Right lobe of liver (tissue), 6 donors: ENCODE measurements around the gene PANK1. TPM values are rescaled to one million over a fixed set of nuclear protein-coding genes. Genes with fewer than 3 reads are reported as not detected.
A peak's percentile ranks its signal among the peaks of the same experiment; 100 is the strongest.

Experiments used
- ATAC-seq, 4 donors: fragments of 200-7000 bp; cut with Tn5 transposase; one replicate each; pipeline ENCODE4 v1.9.1; 2020; ENCODE audit warnings: mild to moderate bottlenecking in 4 of 4, moderate library complexity in 4 of 4
- DNase-seq, 3 donors: peaks; one replicate each; pipeline ENCODE4 v3.0.0-alpha.2; 2020
- H3K27ac ChIP-seq, 3 donors: fragments of 200-600 bp; one replicate each; pipeline ENCODE4 v1.8.0; 2022
- H3K27me3 ChIP-seq, 2 donors: fragments of 200-600 bp; one replicate each; pipeline ENCODE4 v1.8.0; 2022
- H3K36me3 ChIP-seq, 4 donors: fragments of 200-600 bp; sonication (generic) in 1 of 4; one replicate each; pipeline versions ENCODE4 v1.5.1 to v1.8.0; 2017 to 2022; ENCODE audit warnings: control low read depth in 1 of 4
- H3K4me1 ChIP-seq, 4 donors: fragments of 200-600 bp; sonication (generic) in 1 of 4; one replicate each; pipeline versions ENCODE4 v1.5.1 to v1.8.0; 2017 to 2022; ENCODE audit warnings: control low read depth in 1 of 4
- H3K4me3 ChIP-seq, 3 donors: fragments of 200-600 bp; one replicate each; pipeline ENCODE4 v1.8.0; 2022
- H3K9me3 ChIP-seq, 4 donors: fragments of 200-600 bp; sonication (generic) in 1 of 4; one replicate each; pipeline versions ENCODE4 v1.5.1 to v1.8.0; 2017 to 2022; ENCODE audit warnings: control low read depth in 1 of 4
- POLR2A ChIP-seq: fragments of 450-650 bp; IDR thresholded peaks from one replicate; pipeline ENCODE4 v1.6.1; 2017; ENCODE audit warnings: antibody characterized with exemption, mild to moderate bottlenecking
- WGBS: methylation state at CpG from one replicate; pipeline ENCODE4 v1.1.6; 2018; ENCODE audit warnings: low coverage, low lambda C conversion rate; ENCODE audit not compliant: insufficient coverage; ENCODE audit errors: missing lambda C conversion rate; 5-methylcytosine and 5-hydroxymethylcytosine counted together
- intact Hi-C, 2 donors: fragments of 100-400 bp; cut with DNase I; formaldehyde crosslinking; loops; one replicate each; pipeline versions ENCODE4 v1.11.2 to v1.14.1; 2022
- total RNA-seq, 6 experiments: library from RNA; depleted of rRNA in 2 of 6; stranded (reverse); fragments of >200 nt in 2 of 6; fragmentation: NEBNext Ultra II Directional in 3 of 6; extraction: Animal tissue kit (Norgen Biotek cat#: 25700) in 3 of 6; gene quantifications; one replicate each; pipeline versions ENCODE4 v1.1.0 to v1.2.4, GENCODE V29; 2016 to 2023
- TF ChIP-seq, protein P1 (sequence below), 4 donors: fragments of 200-600 bp in 3 of 4; fragments of 450-650 bp in 1 of 4; IDR thresholded peaks; one replicate each; pipeline versions ENCODE4 v1.5.1 to v1.8.0; 2016 to 2022; ENCODE audit warnings: antibody characterized with exemption in 4 of 4, mild to moderate bottlenecking in 2 of 4
- donor health status: DM: no; HTN: yes; CAD: no.
- donor health status: DM: no; HTN: no; CAD: no.
- donor health status: DM: no; HTN: no; CAD: no.
- donor health status: DM: no; HTN: yes; CAD: no.
- donor health status: DM: no; HTN: yes; CAD: no.

The PANK1 gene
- total RNA-seq, 6 experiments from 2014 or later: 13.3 to 71.0 (median 48.6) TPM

- intact Hi-C loops: no loop called here
- Histone ChIP-seq H3K9me3 (no peaks in the 10 kb centered on the region), H3K4me1 (peaks cover 0 to 14% (median 2%) of the 10 kb centered on the region in 4 donors), H3K27ac (no peak overlapping the region), H3K27me3 (no peaks in the 10 kb centered on the region), H3K36me3 (peaks cover 0 to 15% (median 0%) of the 10 kb centered on the region in 4 donors), H3K4me3 (no peak overlapping the region)
- WGBS: 89% methylated on average over 3 of the region's 3 CpGs
- ATAC-seq (no peak), DNase-seq (no peak)
- TF ChIP-seq, protein P1, sequence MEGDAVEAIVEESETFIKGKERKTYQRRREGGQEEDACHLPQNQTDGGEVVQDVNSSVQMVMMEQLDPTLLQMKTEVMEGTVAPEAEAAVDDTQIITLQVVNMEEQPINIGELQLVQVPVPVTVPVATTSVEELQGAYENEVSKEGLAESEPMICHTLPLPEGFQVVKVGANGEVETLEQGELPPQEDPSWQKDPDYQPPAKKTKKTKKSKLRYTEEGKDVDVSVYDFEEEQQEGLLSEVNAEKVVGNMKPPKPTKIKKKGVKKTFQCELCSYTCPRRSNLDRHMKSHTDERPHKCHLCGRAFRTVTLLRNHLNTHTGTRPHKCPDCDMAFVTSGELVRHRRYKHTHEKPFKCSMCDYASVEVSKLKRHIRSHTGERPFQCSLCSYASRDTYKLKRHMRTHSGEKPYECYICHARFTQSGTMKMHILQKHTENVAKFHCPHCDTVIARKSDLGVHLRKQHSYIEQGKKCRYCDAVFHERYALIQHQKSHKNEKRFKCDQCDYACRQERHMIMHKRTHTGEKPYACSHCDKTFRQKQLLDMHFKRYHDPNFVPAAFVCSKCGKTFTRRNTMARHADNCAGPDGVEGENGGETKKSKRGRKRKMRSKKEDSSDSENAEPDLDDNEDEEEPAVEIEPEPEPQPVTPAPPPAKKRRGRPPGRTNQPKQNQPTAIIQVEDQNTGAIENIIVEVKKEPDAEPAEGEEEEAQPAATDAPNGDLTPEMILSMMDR (IDR thresholded peaks at IDR 0.05): no peak
- TF ChIP-seq POLR2A: no peak
These were observed 29.9 kb downstream of the PANK1 start for GRCh38 chr10:89615112-89615511.

GRCh38 chr10:89613582-89613981 lies 31.5 kb downstream of the PANK1 start:
- H3K4me1 ChIP-seq: peaks cover 0 to 14% (median 2%) of the 10 kb centered on the region in 4 donors
- ATAC-seq (peak; percentile 75 to 90 (median 80)), DNase-seq (no peak)
- no peak for TF ChIP-seq POLR2A
- peaks cover 0 to 25% (median 0%) of the 10 kb centered on the region in 4 donors for H3K36me3 ChIP-seq
- no peaks in the 10 kb centered on the region for H3K9me3 ChIP-seq
- H3K27me3 ChIP-seq: no peaks in the 10 kb centered on the region
- H3K4me3 ChIP-seq: no peak overlapping the region
- 24% methylated on average over 3 of the region's 3 CpGs for whole genome bisulfite sequencing
- peak overlapping the region in 1 of 3 donors; percentile 35 for H3K27ac ChIP-seq
- intact Hi-C loops: no loop called here

- ATAC-seq: no peak
- intact Hi-C loops: no loop called here
- WGBS: 95% methylated on average over 4 of the region's 4 CpGs
These were observed 33.8 kb downstream of the PANK1 start for GRCh38 chr10:89611282-89611681.

GRCh38 chr10:89609833-89610346 lies 35.2 kb downstream of the PANK1 start:
- H3K36me3 ChIP-seq: peaks cover 0 to 31% (median 0%) of the 10 kb centered on the region in 4 donors
- H3K27me3 ChIP-seq: no peaks in the 10 kb centered on the region
- peaks cover 0 to 14% (median 2%) of the 10 kb centered on the region in 4 donors for H3K4me1 ChIP-seq
- H3K4me3 ChIP-seq: no peak overlapping the region
- intact Hi-C loops: no loop called here
- no peak for TF ChIP-seq POLR2A
- TF ChIP-seq, protein P1 (IDR thresholded peaks at IDR 0.05): no peak
- ATAC-seq: peak in 2 of 4 donors; percentile 40 to 43
- H3K9me3 ChIP-seq: no peaks in the 10 kb centered on the region
- no peak overlapping the region for H3K27ac ChIP-seq
- WGBS: 31% methylated on average over 2 of the region's 2 CpGs
- DNase-seq: no peak

More at GRCh38 chr10:89611282-89611681, 33.8 kb downstream of the PANK1 start:
- Histone ChIP-seq H3K27ac (no peak overlapping the region), H3K27me3 (no peaks in the 10 kb centered on the region), H3K4me3 (no peak overlapping the region), H3K4me1 (peaks cover 0 to 14% (median 2%) of the 10 kb centered on the region in 4 donors), H3K36me3 (peaks cover 0 to 31% (median 0%) of the 10 kb centered on the region in 4 donors), H3K9me3 (no peaks in the 10 kb centered on the region)
- no peak for DNase-seq
- TF ChIP-seq, protein P1 (IDR thresholded peaks at IDR 0.05): no peak
- no peak for TF ChIP-seq POLR2A

GRCh38 chr10:89604200-89604599 lies 40.8 kb downstream of the PANK1 start:
- Histone ChIP-seq H3K27ac (peak overlapping the region in 1 of 3 donors; percentile 74), H3K4me1 (peaks cover 0 to 41% (median 13%) of the 10 kb centered on the region in 4 donors), H3K27me3 (no peaks in the 10 kb centered on the region), H3K36me3 (peaks cover 0 to 7% (median 0%) of the 10 kb centered on the region in 4 donors), H3K4me3 (no peak overlapping the region), H3K9me3 (no peaks in the 10 kb centered on the region)
- ATAC-seq: no peak
- DNase-seq: no peak
- WGBS: 96% methylated on average over 3 of the region's 5 CpGs
- intact Hi-C loops: no loop called here
- TF ChIP-seq, protein P1 (IDR thresholded peaks at IDR 0.05): no peak
- no peak for TF ChIP-seq POLR2A
